ENCODE data around the gene CLDN22. TPM values are rescaled to one million over a fixed set of nuclear protein-coding genes. Genes with fewer than 3 reads are reported as not detected.

CLDN22 gene
- polyA plus RNA-seq, 1 of the 3 experiments (the other 2 are of a cell fraction) = 0.05 TPM

GRCh38 chr4:183297675-183298074, 22.4 kb downstream of the CLDN22 start:
- Histone ChIP-seq H3K4me2 (no peak overlapping the region), H3K36me3 (replicated peaks in 1 of 2; ENCODE audit: control insufficient read depth in 1 of 2, insufficient read depth in 2 of 2, low read length in 1 of 2) (peaks cover 5 to 16% of the 10 kb centered on the region in 2 experiments), H3K79me2 (ENCODE audit: insufficient read depth) (no peaks in the 10 kb centered on the region), H3K27ac (ENCODE audit: low read depth in 2 of 2, low read length in 1 of 2) (no peak overlapping the region), H3K9me2 (no peaks in the 10 kb centered on the region), H3K4me1 (ENCODE audit: control insufficient read depth in 1 of 2, insufficient read depth in 2 of 2, low read depth in 1 of 2, low read length in 1 of 2) (no peaks in the 10 kb centered on the region; a peak in 1 of 4 replicates), H3K9ac (no peak overlapping the region), H3K9me3 (no peaks in the 10 kb centered on the region), H2AFZ (ENCODE audit: low read depth) (no peak overlapping the region), H3F3A (replicated peaks; ENCODE audit: insufficient read depth) (no peaks in the 10 kb centered on the region), H4K20me1 (ENCODE audit: insufficient read depth) (no peaks in the 10 kb centered on the region), H3K4me3 (ENCODE audit: low read depth in 2 of 2, low read length in 1 of 2) (no peak overlapping the region), H3K27me3 (ENCODE audit: insufficient read depth) (no peaks in the 10 kb centered on the region)
- ChIA-PET POLR2A (no interaction called here), CTCF (interaction anchor here (0.8 to 1.2 kb wide), 2 partner anchors 19 to 316 kb away, joined by 3 read pairs; no protein-coding TSS in a partner anchor)
- TF ChIP-seq, protein P1, sequence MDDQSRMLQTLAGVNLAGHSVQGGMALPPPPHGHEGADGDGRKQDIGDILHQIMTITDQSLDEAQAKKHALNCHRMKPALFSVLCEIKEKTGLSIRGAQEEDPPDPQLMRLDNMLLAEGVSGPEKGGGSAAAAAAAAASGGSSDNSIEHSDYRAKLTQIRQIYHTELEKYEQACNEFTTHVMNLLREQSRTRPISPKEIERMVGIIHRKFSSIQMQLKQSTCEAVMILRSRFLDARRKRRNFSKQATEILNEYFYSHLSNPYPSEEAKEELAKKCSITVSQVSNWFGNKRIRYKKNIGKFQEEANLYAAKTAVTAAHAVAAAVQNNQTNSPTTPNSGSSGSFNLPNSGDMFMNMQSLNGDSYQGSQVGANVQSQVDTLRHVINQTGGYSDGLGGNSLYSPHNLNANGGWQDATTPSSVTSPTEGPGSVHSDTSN (IDR thresholded peaks at IDR 0.05) = no peak
- TF ChIP-seq, protein P2, sequence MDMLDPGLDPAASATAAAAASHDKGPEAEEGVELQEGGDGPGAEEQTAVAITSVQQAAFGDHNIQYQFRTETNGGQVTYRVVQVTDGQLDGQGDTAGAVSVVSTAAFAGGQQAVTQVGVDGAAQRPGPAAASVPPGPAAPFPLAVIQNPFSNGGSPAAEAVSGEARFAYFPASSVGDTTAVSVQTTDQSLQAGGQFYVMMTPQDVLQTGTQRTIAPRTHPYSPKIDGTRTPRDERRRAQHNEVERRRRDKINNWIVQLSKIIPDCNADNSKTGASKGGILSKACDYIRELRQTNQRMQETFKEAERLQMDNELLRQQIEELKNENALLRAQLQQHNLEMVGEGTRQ (IDR thresholded peaks at IDR 0.05; ENCODE audit: borderline replicate concordance, low read depth, low read length) = no peak
- TF ChIP-seq RXRA (IDR thresholded peaks at IDR 0.05; ENCODE audit: borderline replicate concordance, low read depth) = no peak
- TF ChIP-seq ELF1 (IDR thresholded peaks at IDR 0.05) = no peak
- TF ChIP-seq MEF2A (IDR thresholded peaks at IDR 0.05; ENCODE audit: borderline replicate concordance, low read depth) = no peak
- TF ChIP-seq, protein P3, sequence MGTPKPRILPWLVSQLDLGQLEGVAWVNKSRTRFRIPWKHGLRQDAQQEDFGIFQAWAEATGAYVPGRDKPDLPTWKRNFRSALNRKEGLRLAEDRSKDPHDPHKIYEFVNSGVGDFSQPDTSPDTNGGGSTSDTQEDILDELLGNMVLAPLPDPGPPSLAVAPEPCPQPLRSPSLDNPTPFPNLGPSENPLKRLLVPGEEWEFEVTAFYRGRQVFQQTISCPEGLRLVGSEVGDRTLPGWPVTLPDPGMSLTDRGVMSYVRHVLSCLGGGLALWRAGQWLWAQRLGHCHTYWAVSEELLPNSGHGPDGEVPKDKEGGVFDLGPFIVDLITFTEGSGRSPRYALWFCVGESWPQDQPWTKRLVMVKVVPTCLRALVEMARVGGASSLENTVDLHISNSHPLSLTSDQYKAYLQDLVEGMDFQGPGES (IDR thresholded peaks at IDR 0.05; ENCODE audit: low read depth, low read length) = no peak
- TF ChIP-seq RFX5 (IDR thresholded peaks at IDR 0.05; ENCODE audit: low read length) = no peak
- no peak for TF ChIP-seq TAF1 (IDR thresholded peaks at IDR 0.05; ENCODE audit: borderline replicate concordance, low read depth, low read length)
- TF ChIP-seq TEAD4 (IDR thresholded peaks at IDR 0.05; ENCODE audit: borderline replicate concordance, insufficient read depth) = no peak
- TF ChIP-seq JUND (IDR thresholded peaks at IDR 0.05) = no peak
- no peak for TF ChIP-seq EZH2phosphoT487 (IDR thresholded peaks at IDR 0.05; ENCODE audit: borderline replicate concordance, low read depth)
- no peak for TF ChIP-seq CHD2 (IDR thresholded peaks at IDR 0.05; ENCODE audit: low read length, partially characterized antibody)
- TF ChIP-seq POLR2AphosphoS5 (IDR thresholded peaks at IDR 0.05; ENCODE audit: low read depth, low read length) = no peak
- TF ChIP-seq SIN3A (IDR thresholded peaks at IDR 0.05; ENCODE audit: borderline replicate concordance, low read depth, low read length) = no peak
- TF ChIP-seq, protein P4, sequence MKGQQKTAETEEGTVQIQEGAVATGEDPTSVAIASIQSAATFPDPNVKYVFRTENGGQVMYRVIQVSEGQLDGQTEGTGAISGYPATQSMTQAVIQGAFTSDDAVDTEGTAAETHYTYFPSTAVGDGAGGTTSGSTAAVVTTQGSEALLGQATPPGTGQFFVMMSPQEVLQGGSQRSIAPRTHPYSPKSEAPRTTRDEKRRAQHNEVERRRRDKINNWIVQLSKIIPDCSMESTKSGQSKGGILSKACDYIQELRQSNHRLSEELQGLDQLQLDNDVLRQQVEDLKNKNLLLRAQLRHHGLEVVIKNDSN (IDR thresholded peaks at IDR 0.05; ENCODE audit: borderline replicate concordance, low read depth) = no peak
- TF ChIP-seq GATA2 (CRISPR knock-in tag; IDR thresholded peaks at IDR 0.05) = no peak
- TF ChIP-seq GABPA (IDR thresholded peaks at IDR 0.05; ENCODE audit: low read depth) = no peak
- TF ChIP-seq EP300 (IDR thresholded peaks at IDR 0.05; ENCODE audit: borderline replicate concordance in 1 of 2, low read depth in 1 of 2, low read length in 1 of 2) = no peak
- TF ChIP-seq, protein P5, sequence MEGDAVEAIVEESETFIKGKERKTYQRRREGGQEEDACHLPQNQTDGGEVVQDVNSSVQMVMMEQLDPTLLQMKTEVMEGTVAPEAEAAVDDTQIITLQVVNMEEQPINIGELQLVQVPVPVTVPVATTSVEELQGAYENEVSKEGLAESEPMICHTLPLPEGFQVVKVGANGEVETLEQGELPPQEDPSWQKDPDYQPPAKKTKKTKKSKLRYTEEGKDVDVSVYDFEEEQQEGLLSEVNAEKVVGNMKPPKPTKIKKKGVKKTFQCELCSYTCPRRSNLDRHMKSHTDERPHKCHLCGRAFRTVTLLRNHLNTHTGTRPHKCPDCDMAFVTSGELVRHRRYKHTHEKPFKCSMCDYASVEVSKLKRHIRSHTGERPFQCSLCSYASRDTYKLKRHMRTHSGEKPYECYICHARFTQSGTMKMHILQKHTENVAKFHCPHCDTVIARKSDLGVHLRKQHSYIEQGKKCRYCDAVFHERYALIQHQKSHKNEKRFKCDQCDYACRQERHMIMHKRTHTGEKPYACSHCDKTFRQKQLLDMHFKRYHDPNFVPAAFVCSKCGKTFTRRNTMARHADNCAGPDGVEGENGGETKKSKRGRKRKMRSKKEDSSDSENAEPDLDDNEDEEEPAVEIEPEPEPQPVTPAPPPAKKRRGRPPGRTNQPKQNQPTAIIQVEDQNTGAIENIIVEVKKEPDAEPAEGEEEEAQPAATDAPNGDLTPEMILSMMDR (IDR thresholded peaks at IDR 0.05) = no peak
- TF ChIP-seq MXI1 (IDR thresholded peaks at IDR 0.05; ENCODE audit: low read depth, low read length) = no peak
- WGBS (ENCODE audit: low lambda C conversion rate) = 93% methylated on average over 2 of the region's 3 CpGs
- no peak for DNase-seq
